ENCODE results near the gene OR2S2.

The OR2S2 gene

DNA sequence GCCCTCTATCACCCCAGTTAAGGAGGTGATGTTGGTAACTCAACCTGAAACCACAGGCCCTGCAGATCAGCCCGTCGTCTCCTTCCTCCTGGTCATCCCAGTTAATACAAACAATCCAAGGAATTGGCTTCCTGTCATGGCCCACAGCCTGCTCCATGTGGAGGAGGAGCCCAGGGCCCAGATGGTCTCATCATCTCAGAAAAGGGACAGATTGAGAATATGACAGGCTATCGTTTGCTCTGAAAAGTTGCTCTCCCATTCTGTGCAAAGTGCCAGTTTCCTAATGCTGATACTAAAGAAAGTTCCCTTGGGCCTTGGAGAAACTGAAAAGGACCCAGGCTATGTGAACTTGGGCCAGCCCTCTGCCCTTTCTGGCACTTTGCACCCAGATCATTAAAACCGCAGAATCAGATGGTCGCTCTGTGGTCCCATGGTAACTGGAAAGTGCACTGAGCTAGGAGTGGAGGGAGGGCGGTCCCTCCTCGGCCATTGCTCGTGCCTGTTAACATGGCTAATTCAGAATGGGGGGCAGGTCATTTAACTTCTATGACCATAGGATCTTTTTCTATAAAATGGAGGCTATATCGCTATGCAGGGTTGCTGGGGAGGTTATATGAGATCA lies 49.3 kb downstream of the OR2S2 start:
- no peak for DNase-seq

GRCh38 chr9:35907711-35908503 lies 50.0 kb downstream of the OR2S2 start:
- peak in 1 of 2 donors; percentile 11 for DNase-seq
